ENCODE results near the gene PLS3. TPM values are rescaled to one million over a fixed set of nuclear protein-coding genes. Genes with fewer than 3 reads are reported as not detected.

The PLS3 gene
- total and polyA plus RNA-seq, 4 donors: 30.9 to 90.4 (median 58.4) TPM

GRCh38 chrX:115582616-115583495 is 21.9 kb downstream of the PLS3 start:
- WGBS (ENCODE audit: insufficient coverage): 45% methylated on average over 7 of the region's 13 CpGs
- peaks cover 19% of the 10 kb centered on the region for H3K27me3 ChIP-seq (ENCODE audit: control insufficient read depth, insufficient read depth, low read length)

GRCh38 chrX:115583496-115584004 is 22.6 kb downstream of the PLS3 start:
- peaks cover 23% of the 10 kb centered on the region for H3K27me3 ChIP-seq (ENCODE audit: control insufficient read depth, insufficient read depth, low read length)
- no peak overlapping the region for H3K27ac ChIP-seq (ENCODE audit: low read depth, low read length)
- no peaks in the 10 kb centered on the region for H3K36me3 ChIP-seq (ENCODE audit: control insufficient read depth, insufficient read depth, low read length)
- H3K9me3 ChIP-seq (ENCODE audit: control insufficient read depth, insufficient read depth, low read length): no peaks in the 10 kb centered on the region
- DNase-seq (ENCODE audit: low read depth in 4 of 6, low spot score in 6 of 6): no peak
- H3K4me1 ChIP-seq (ENCODE audit: control insufficient read depth, insufficient read depth, low read length): no peaks in the 10 kb centered on the region
- no peak overlapping the region for H3K4me3 ChIP-seq (ENCODE audit: low read depth, low read length)
- 40% methylated on average over 1 of the region's 5 CpGs for WGBS (ENCODE audit: insufficient coverage)

More at GRCh38 chrX:115582616-115583495, 21.9 kb downstream of the PLS3 start:
- no peak overlapping the region for H3K4me3 ChIP-seq (ENCODE audit: low read depth, low read length)
- no peaks in the 10 kb centered on the region for H3K4me1 ChIP-seq (ENCODE audit: control insufficient read depth, insufficient read depth, low read length)
- no peaks in the 10 kb centered on the region for H3K9me3 ChIP-seq (ENCODE audit: control insufficient read depth, insufficient read depth, low read length)
- DNase-seq (ENCODE audit: low read depth in 4 of 6, low spot score in 6 of 6): no peak
- H3K36me3 ChIP-seq (ENCODE audit: control insufficient read depth, insufficient read depth, low read length): no peaks in the 10 kb centered on the region
- H3K27ac ChIP-seq (ENCODE audit: low read depth, low read length): no peak overlapping the region

- Histone ChIP-seq H3K9me3 (ENCODE audit: control insufficient read depth, insufficient read depth, low read length) (no peaks in the 10 kb centered on the region), H3K4me3 (ENCODE audit: low read depth, low read length) (no peak overlapping the region), H3K36me3 (ENCODE audit: control insufficient read depth, insufficient read depth, low read length) (no peaks in the 10 kb centered on the region), H3K27me3 (ENCODE audit: control insufficient read depth, insufficient read depth, low read length) (peaks cover 21% of the 10 kb centered on the region), H3K4me1 (ENCODE audit: control insufficient read depth, insufficient read depth, low read length) (no peaks in the 10 kb centered on the region), H3K27ac (ENCODE audit: low read depth, low read length) (no peak overlapping the region)
- WGBS (ENCODE audit: insufficient coverage): no CpG with 5 or more reads among the region's 2 CpGs
- DNase-seq (ENCODE audit: low read depth in 4 of 6, low spot score in 6 of 6): no peak
Measured at GRCh38 chrX:115584696-115585095, 23.7 kb downstream of the PLS3 start.

DNA sequence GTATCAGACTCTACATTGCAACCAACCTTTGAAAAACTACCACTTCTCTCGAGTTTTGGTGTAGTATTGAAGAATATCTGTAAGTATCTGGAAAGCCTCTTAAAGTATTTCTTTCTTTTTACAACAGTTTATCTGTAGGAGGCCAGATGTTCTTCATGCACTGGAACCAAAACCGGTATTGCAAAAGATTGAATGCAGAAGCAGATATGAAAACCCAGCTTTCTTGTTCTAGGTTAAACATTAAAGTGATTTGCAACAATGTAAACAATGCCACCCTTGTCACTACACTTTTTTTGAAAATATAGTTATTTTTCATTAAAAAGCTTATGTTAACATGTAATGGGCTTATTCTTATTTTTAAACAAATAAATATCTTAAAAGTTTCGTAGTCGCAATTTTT is 27.2 kb downstream of the PLS3 start:
- Histone ChIP-seq H3K4me1 (ENCODE audit: control insufficient read depth, insufficient read depth, low read length) (no peaks in the 10 kb centered on the region), H3K36me3 (ENCODE audit: control insufficient read depth, insufficient read depth, low read length) (no peaks in the 10 kb centered on the region), H3K9me3 (ENCODE audit: control insufficient read depth, insufficient read depth, low read length) (no peaks in the 10 kb centered on the region), H3K27me3 (ENCODE audit: control insufficient read depth, insufficient read depth, low read length) (peaks cover 24% of the 10 kb centered on the region), H3K27ac (ENCODE audit: low read depth, low read length) (no peak overlapping the region), H3K4me3 (ENCODE audit: low read depth, low read length) (no peak overlapping the region)
- no CpG with 5 or more reads among the region's 4 CpGs for WGBS (ENCODE audit: insufficient coverage)
- no peak for DNase-seq (ENCODE audit: low read depth in 4 of 6, low spot score in 6 of 6)

GRCh38 chrX:115589419-115589818 is 28.4 kb downstream of the PLS3 start:
- Histone ChIP-seq H3K27ac (ENCODE audit: low read depth, low read length) (no peak overlapping the region), H3K9me3 (ENCODE audit: control insufficient read depth, insufficient read depth, low read length) (no peaks in the 10 kb centered on the region), H3K27me3 (ENCODE audit: control insufficient read depth, insufficient read depth, low read length) (peaks cover 23% of the 10 kb centered on the region), H3K36me3 (ENCODE audit: control insufficient read depth, insufficient read depth, low read length) (no peaks in the 10 kb centered on the region), H3K4me3 (ENCODE audit: low read depth, low read length) (no peak overlapping the region), H3K4me1 (ENCODE audit: control insufficient read depth, insufficient read depth, low read length) (no peaks in the 10 kb centered on the region)
- WGBS (ENCODE audit: insufficient coverage): no CpG with 5 or more reads among the region's 4 CpGs
- no peak for DNase-seq (ENCODE audit: low read depth in 4 of 6, low spot score in 6 of 6)

- H3K27ac ChIP-seq (ENCODE audit: low read depth, low read length): no peak overlapping the region
- no peak for DNase-seq (ENCODE audit: low read depth in 4 of 6, low spot score in 6 of 6)
- 80% methylated on average over 1 of the region's 4 CpGs for WGBS (ENCODE audit: insufficient coverage)
- peaks cover 24% of the 10 kb centered on the region for H3K27me3 ChIP-seq (ENCODE audit: control insufficient read depth, insufficient read depth, low read length)
- no peaks in the 10 kb centered on the region for H3K36me3 ChIP-seq (ENCODE audit: control insufficient read depth, insufficient read depth, low read length)
- no peaks in the 10 kb centered on the region for H3K9me3 ChIP-seq (ENCODE audit: control insufficient read depth, insufficient read depth, low read length)
- no peaks in the 10 kb centered on the region for H3K4me1 ChIP-seq (ENCODE audit: control insufficient read depth, insufficient read depth, low read length)
- no peak overlapping the region for H3K4me3 ChIP-seq (ENCODE audit: low read depth, low read length)
Measured at GRCh38 chrX:115591420-115591819, 30.4 kb downstream of the PLS3 start.

- no peak for DNase-seq (ENCODE audit: low read depth in 4 of 6, low spot score in 6 of 6)
- Histone ChIP-seq H3K27ac (ENCODE audit: low read depth, low read length) (no peak overlapping the region), H3K4me1 (ENCODE audit: control insufficient read depth, insufficient read depth, low read length) (no peaks in the 10 kb centered on the region), H3K27me3 (ENCODE audit: control insufficient read depth, insufficient read depth, low read length) (peaks cover 26% of the 10 kb centered on the region), H3K9me3 (ENCODE audit: control insufficient read depth, insufficient read depth, low read length) (no peaks in the 10 kb centered on the region), H3K36me3 (ENCODE audit: control insufficient read depth, insufficient read depth, low read length) (no peaks in the 10 kb centered on the region), H3K4me3 (ENCODE audit: low read depth, low read length) (no peak overlapping the region)
- 53% methylated on average over 2 of the region's 11 CpGs for WGBS (ENCODE audit: insufficient coverage)
Measured at GRCh38 chrX:115591856-115592842, 31.2 kb downstream of the PLS3 start.

- peaks cover 26% of the 10 kb centered on the region for H3K27me3 ChIP-seq (ENCODE audit: control insufficient read depth, insufficient read depth, low read length)
- no peak overlapping the region for H3K27ac ChIP-seq (ENCODE audit: low read depth, low read length)
- H3K9me3 ChIP-seq (ENCODE audit: control insufficient read depth, insufficient read depth, low read length): no peaks in the 10 kb centered on the region
- H3K4me3 ChIP-seq (ENCODE audit: low read depth, low read length): no peak overlapping the region
- no peaks in the 10 kb centered on the region for H3K36me3 ChIP-seq (ENCODE audit: control insufficient read depth, insufficient read depth, low read length)
- no peak for DNase-seq (ENCODE audit: low read depth in 4 of 6, low spot score in 6 of 6)
- 30% methylated on average over 3 of the region's 8 CpGs for WGBS (ENCODE audit: insufficient coverage)
- no peaks in the 10 kb centered on the region for H3K4me1 ChIP-seq (ENCODE audit: control insufficient read depth, insufficient read depth, low read length)
Measured at GRCh38 chrX:115592997-115593734, 32.2 kb downstream of the PLS3 start.

- DNase-seq (ENCODE audit: low read depth in 4 of 6, low spot score in 6 of 6): no peak
- peaks cover 29% of the 10 kb centered on the region for H3K27me3 ChIP-seq (ENCODE audit: control insufficient read depth, insufficient read depth, low read length)
- H3K27ac ChIP-seq (ENCODE audit: low read depth, low read length): no peak overlapping the region
- WGBS (ENCODE audit: insufficient coverage): no CpG with 5 or more reads among the region's 2 CpGs
- no peaks in the 10 kb centered on the region for H3K36me3 ChIP-seq (ENCODE audit: control insufficient read depth, insufficient read depth, low read length)
- H3K4me3 ChIP-seq (ENCODE audit: low read depth, low read length): no peak overlapping the region
- H3K9me3 ChIP-seq (ENCODE audit: control insufficient read depth, insufficient read depth, low read length): no peaks in the 10 kb centered on the region
- no peaks in the 10 kb centered on the region for H3K4me1 ChIP-seq (ENCODE audit: control insufficient read depth, insufficient read depth, low read length)
Measured at GRCh38 chrX:115595049-115595448, 34.1 kb downstream of the PLS3 start.
